Skeletal muscle satellite cell (primary cell): ENCODE results near the gene U2SURP.

Experiments
- H3K27me3 ChIP-seq: 2 replicates; pipeline ENCODE4 v1.7.0; 2013; ENCODE audit warnings: low read length; ENCODE audit not compliant: control insufficient read depth, insufficient read depth
- H3K36me3 ChIP-seq: 2 replicates; pipeline ENCODE4 v1.7.0; 2013; ENCODE audit warnings: mild to moderate bottlenecking, control low read depth, low read length; ENCODE audit not compliant: insufficient read depth
- H3K4me1 ChIP-seq: 2 replicates; pipeline ENCODE4 v1.7.0; 2013; ENCODE audit warnings: low read length; ENCODE audit not compliant: control insufficient read depth, insufficient read depth
- H3K4me2 ChIP-seq: 2 replicates; pipeline ENCODE4 v1.7.0; 2013; ENCODE audit warnings: mild to moderate bottlenecking, low read length
- H3K4me3 ChIP-seq: 2 replicates; pipeline ENCODE4 v1.7.0; 2013; ENCODE audit warnings: low read length
- H3K9ac ChIP-seq: 2 replicates; pipeline ENCODE4 v1.7.0; 2013; ENCODE audit warnings: mild to moderate bottlenecking, low read depth, low read length, moderate library complexity
- H3K9me3 ChIP-seq: replicated peaks from 2 replicates; pipeline ENCODE4 v1.7.0; 2013; ENCODE audit warnings: mild to moderate bottlenecking, control low read depth, low read length

Gene U2SURP

DNA sequence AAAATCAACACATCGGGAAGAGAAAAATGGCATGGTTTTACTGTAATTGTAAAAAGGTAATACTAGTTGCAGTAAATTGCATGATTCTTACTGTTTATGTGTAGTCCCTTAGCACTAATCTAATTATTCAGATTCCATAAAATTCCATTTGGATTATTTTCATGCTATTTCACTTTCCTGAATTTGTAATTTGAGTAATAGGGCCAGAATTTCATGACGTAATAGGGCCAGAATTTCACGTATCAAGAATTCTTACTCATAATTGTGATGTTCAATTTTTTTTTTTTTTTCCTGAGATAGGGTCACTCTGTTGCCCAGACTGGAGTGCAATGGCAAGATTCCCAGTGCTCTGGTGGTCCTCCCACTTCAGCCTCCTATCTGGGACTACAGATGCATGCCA, 2.9 kb upstream of the U2SURP start:
- Histone ChIP-seq H3K4me3 (no peak overlapping the region), H3K36me3 (no peaks in the 10 kb centered on the region), H3K4me2 (no peak overlapping the region), H3K4me1 (peaks cover 7% of the 10 kb centered on the region), H3K9ac (no peak overlapping the region), H3K27me3 (no peaks in the 10 kb centered on the region), H3K9me3 (no peaks in the 10 kb centered on the region)

DNA sequence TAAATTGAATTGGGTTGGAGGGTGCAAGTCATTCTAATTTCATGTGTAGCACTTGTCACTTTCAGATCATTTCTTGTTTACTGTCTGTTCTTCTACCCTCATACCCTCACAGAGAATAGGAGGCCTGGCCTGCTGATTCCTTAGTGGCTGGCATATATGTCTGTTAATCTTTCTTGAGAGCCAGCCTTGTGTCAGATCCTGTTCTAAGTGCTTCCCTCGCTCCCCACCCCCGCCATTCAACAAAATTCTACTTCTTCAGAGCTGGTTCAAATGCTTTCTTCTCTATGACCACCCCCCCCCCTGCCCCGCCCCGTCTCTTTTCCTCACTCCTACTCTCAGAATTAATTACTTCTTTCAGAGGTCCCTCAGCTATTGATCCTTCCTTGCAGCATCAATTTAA, 1.5 kb upstream of the U2SURP start:
- Histone ChIP-seq H3K36me3 (no peaks in the 10 kb centered on the region), H3K4me2 (peak overlapping the region; percentile 80), H3K9ac (peak overlapping the region; percentile 93), H3K9me3 (no peaks in the 10 kb centered on the region), H3K4me3 (peak overlapping the region; percentile 93), H3K4me1 (peaks cover 10% of the 10 kb centered on the region), H3K27me3 (no peaks in the 10 kb centered on the region)

DNA sequence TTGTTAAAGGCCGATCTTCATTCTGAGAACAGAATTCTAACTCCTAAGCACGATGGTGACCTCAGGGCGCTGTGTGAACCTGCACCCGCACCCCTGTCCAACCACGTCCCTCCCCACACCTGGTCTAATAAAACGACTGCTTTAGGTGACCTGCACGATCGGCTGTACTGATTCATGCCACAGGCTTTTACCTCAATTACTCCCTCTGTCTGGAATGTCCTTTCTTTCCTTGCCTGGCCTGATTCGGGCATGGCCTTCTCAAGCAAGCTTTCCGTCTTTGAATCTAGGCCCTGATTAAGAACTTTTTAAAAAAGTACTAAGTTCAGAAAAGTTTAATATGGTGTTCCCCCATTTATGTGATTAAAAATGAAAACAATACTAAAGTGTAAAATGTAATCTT, 842 bp upstream of the U2SURP start:
- Histone ChIP-seq H3K36me3 (no peaks in the 10 kb centered on the region), H3K4me2 (peak overlapping the region; percentile 80), H3K9me3 (no peaks in the 10 kb centered on the region), H3K9ac (peak overlapping the region; percentile 93), H3K4me3 (peak overlapping the region; percentile 93), H3K27me3 (no peaks in the 10 kb centered on the region), H3K4me1 (peaks cover 10% of the 10 kb centered on the region)

DNA sequence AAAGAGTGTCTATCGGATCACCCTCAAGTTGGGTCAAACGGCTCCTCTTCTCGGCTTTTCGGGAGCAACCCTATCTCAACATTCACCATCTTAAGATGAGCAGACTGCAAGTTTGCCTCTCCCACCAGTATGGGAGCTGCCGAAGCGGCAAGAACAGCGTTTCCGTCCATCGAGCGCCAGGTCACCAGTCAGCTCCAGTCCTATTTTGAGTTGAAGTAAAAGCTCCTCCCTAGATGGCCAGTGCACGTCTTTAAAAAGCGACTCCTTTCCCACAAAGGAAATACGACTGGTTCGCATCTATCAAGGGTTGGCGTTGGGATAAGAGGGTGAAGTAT, 369 bp upstream of the U2SURP start:
- no peaks in the 10 kb centered on the region for H3K36me3 ChIP-seq
- H3K27me3 ChIP-seq = no peaks in the 10 kb centered on the region
- peak overlapping the region; percentile 80 for H3K4me2 ChIP-seq
- peak overlapping the region; percentile 93 for H3K4me3 ChIP-seq
- H3K4me1 ChIP-seq = peaks cover 10% of the 10 kb centered on the region
- peak overlapping the region; percentile 93 for H3K9ac ChIP-seq
- no peaks in the 10 kb centered on the region for H3K9me3 ChIP-seq

DNA sequence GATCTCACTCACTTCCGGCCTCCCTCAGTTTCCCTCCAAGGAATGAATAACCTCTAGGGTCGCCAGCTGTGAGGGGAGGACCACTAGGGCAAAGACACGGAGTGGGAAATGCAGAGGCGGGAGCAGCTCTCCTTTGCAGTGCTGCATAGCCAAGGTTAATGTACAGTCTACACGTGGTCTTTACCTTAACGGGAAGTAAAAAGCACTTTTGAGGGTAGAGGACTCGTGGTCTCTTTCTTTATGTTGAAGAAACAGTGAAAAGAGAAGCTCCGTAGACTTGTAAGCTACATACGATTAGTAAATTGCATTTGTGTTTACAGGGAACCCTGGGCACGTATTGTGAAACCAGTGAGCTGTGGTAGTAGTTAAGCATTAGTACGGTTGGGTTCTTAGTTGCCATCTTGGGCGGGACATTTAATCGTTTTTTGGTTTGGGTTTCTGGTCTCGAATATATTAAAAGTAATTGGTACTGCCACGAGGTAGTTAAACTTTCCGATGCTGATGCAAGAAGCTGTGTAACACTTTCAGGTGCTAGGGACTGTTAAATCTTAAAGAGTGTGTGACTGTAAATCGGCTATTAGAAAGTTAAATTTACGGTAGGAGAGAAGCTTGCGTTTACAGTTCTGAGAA, 828 bp downstream of the U2SURP start:
- Histone ChIP-seq H3K4me1 (peaks cover 10% of the 10 kb centered on the region), H3K4me2 (peak overlapping the region; percentile 92), H3K36me3 (no peaks in the 10 kb centered on the region), H3K9me3 (no peaks in the 10 kb centered on the region), H3K27me3 (no peaks in the 10 kb centered on the region), H3K4me3 (peak overlapping the region; percentile 93), H3K9ac (peak overlapping the region; percentile 93)

DNA sequence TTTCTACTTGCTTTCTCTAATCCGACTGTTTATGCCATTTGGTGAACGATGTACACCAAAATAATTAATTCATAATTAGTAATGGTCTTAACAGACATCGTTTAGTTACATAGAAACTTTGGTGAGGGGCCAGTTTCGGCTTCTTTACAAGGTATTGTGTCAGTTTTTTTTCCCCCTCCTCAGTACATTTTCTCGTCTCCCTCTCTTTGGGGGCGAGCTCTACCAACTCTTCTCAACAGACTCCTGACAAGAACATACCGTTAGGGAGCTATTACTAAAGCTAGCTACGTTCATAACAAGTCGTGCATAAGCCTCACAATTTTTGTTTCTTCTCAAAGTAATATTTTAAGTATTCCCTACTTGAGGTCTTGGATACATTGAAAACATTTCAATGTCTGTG, 1.4 kb downstream of the U2SURP start:
- Histone ChIP-seq H3K4me1 (peaks cover 10% of the 10 kb centered on the region), H3K9ac (peak overlapping the region; percentile 93), H3K9me3 (no peaks in the 10 kb centered on the region), H3K4me3 (peak overlapping the region; percentile 93), H3K4me2 (peak overlapping the region; percentile 92), H3K27me3 (no peaks in the 10 kb centered on the region), H3K36me3 (no peaks in the 10 kb centered on the region)

DNA sequence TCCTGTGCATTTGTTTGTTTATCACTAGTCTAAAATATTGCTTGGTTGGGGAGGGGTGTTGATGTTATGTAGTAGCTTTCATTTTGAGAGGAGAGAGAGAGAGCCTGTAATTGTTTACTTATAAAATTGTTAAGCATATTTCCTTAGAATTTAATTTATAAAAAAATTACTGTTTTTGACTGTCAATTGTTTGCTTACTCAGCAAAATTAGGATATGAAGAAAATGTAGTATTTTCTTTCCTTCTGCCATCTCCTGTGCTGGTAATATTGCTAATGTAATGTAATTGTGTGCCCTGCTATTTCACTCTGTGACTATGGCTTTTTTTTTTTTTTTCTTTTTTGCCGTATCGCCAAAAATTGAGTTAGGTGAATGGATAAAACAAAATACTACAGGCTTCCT, 3.5 kb downstream of the U2SURP start:
- no peaks in the 10 kb centered on the region for H3K9me3 ChIP-seq
- H3K4me2 ChIP-seq = peak overlapping the region; percentile 37
- no peaks in the 10 kb centered on the region for H3K36me3 ChIP-seq
- H3K9ac ChIP-seq = no peak overlapping the region
- H3K4me3 ChIP-seq = no peak overlapping the region
- H3K4me1 ChIP-seq = peaks cover 14% of the 10 kb centered on the region
- no peaks in the 10 kb centered on the region for H3K27me3 ChIP-seq

DNA sequence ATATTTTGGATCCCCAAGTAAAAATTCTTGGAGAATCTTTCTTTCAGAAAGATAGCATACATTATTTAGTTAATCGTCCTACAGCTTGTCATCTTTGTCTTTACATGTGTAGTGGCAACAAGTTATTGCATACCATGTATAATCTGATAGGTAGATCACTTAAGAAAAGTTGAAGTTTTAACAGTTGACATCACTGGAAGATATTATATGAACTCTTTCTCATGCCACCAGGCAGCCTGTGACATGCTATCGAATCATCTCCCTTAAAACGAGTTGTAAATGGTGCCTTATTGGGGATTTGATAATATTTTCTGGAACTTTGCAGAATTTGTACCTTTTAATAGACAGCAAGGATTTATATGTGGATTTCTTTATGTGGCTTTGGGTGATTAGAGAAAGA, 8.7 kb downstream of the U2SURP start:
- Histone ChIP-seq H3K9me3 (no peaks in the 10 kb centered on the region), H3K36me3 (peaks cover 3% of the 10 kb centered on the region), H3K9ac (no peak overlapping the region), H3K4me2 (peak overlapping the region; percentile 11), H3K4me1 (peaks cover 11% of the 10 kb centered on the region), H3K4me3 (no peak overlapping the region), H3K27me3 (no peaks in the 10 kb centered on the region)

DNA sequence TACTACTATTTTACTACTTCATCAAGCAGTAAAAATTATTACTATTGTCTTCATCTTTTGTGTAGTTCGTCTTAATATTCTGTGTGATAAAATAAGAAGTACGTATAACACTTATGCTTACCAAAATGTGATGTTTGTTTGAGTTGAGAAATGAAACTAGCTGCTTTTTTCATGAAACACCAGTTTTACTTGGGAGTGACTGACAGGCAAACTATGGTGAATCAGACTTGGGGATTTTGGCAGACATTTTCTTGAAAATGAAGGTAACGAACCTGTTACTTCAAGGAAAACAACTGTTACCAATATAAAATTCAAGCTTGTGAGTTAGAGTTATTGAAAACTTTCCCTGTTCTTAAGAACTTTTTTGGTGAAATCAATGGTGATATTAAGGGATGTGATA, 10.3 kb downstream of the U2SURP start:
- no peak overlapping the region for H3K9ac ChIP-seq
- H3K4me1 ChIP-seq = peaks cover 11% of the 10 kb centered on the region
- no peak overlapping the region for H3K4me3 ChIP-seq

DNA sequence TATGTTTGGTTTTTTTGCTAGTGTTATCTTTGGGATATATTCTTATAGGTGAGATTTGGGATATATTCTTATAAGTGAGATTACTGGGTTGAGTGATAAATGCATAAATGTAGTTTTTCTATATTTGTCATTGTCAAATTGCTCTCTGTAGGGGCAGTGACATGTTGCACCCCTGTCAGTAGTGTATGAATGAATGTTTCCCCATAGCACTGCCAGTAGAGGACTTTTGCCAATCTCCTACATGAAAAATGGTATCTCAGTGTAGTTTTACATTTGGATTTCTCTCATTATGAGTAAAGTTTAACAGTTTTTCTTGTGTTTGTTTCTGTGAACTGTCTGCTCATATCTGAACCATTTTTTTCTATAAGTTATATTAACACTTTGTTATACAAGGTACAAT, 13.6 kb downstream of the U2SURP start:
- Histone ChIP-seq H3K4me3 (no peak overlapping the region), H3K27me3 (no peaks in the 10 kb centered on the region), H3K4me2 (no peak overlapping the region), H3K36me3 (peaks cover 36% of the 10 kb centered on the region), H3K9ac (no peak overlapping the region), H3K4me1 (peaks cover 5% of the 10 kb centered on the region), H3K9me3 (no peaks in the 10 kb centered on the region)

More for the DNA sequence above, 10.3 kb downstream of the U2SURP start:
- Histone ChIP-seq H3K27me3 (no peaks in the 10 kb centered on the region), H3K9me3 (no peaks in the 10 kb centered on the region), H3K36me3 (peaks cover 11% of the 10 kb centered on the region), H3K4me2 (no peak overlapping the region)

DNA sequence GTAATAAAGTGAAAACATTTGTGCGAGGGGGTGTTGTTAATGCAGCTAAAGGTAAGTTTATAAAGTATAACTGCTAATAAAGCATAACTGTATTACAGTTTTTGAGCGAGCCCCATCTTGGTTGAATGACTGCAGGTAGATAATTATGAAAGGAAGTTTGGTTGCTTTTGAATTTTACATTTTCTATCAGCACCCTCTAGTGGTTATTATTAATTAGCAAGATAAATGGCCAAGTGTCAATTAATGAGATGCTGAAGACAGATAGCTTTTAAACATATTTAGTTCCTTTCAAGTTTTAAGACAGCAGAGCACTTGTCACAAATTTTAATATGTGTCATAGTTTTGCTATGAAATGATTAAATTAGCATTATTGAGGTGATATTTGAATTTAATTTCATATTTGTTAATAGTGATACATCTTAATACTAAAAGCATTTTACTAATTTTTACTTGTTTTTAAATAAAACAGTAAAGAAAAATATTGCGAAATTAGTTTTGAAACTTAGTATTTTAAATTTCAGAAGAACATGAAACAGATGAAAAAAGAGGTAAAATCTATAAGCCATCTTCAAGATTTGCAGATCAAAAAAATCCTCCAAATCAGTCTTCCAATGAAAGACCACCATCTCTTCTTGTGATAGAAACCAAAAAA, 15.1 kb downstream of the U2SURP start:
- no peaks in the 10 kb centered on the region for H3K4me1 ChIP-seq
- no peak overlapping the region for H3K4me2 ChIP-seq
- H3K9ac ChIP-seq = no peak overlapping the region
- no peaks in the 10 kb centered on the region for H3K27me3 ChIP-seq
- peaks cover 51% of the 10 kb centered on the region for H3K36me3 ChIP-seq
- H3K9me3 ChIP-seq = no peaks in the 10 kb centered on the region
- no peak overlapping the region for H3K4me3 ChIP-seq

DNA sequence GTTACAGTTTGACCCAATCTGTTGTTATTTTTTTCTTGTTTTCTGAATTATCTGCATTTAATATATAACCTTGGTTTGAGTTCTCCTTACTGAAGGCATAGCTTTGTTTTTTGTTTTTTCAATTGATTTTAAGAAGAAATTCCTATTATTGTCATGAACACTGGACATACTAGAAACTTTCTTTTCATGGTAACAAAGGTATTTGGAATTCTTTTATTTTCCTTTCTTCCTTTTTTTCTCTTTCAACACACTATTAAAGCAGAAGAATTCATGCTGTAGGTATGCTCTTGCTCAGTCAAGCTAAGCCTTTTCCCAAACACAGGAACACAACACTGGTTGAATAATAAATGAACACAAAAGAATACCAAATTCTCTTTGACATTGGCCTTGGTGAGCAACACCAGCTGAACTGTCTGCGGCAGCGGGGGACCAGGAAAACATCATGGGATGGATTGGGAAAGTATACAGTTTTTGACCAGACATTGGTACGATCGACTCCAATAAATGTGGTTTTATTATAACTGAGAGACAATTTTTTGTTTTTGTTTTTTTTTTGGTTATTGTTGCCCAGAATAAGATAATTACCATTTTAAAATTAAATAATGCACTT, 23.1 kb downstream of the U2SURP start:
- H3K4me3 ChIP-seq = no peak overlapping the region

More for the DNA sequence above, 23.1 kb downstream of the U2SURP start:
- H3K4me2 ChIP-seq = no peak overlapping the region
- no peaks in the 10 kb centered on the region for H3K9me3 ChIP-seq
- peaks cover 87% of the 10 kb centered on the region for H3K36me3 ChIP-seq
- H3K9ac ChIP-seq = no peak overlapping the region
- no peaks in the 10 kb centered on the region for H3K4me1 ChIP-seq
- H3K27me3 ChIP-seq = no peaks in the 10 kb centered on the region
